ENCODE results near the gene CCZ1B. TPM values are rescaled to one million over a fixed set of nuclear protein-coding genes. Genes with fewer than 3 reads are reported as not detected.
"Not testable (repeated sequence)": the region's sequence is repeated elsewhere in the genome, so short reads cannot be mapped to it uniquely, and the experiment has no call there.

CCZ1B gene
- total and polyA plus RNA-seq, 2 of the 8 experiments (the other 6 are each of a cell fraction or from before 2014, with no cell fraction given), result 18.0 to 55.2 TPM

DNA sequence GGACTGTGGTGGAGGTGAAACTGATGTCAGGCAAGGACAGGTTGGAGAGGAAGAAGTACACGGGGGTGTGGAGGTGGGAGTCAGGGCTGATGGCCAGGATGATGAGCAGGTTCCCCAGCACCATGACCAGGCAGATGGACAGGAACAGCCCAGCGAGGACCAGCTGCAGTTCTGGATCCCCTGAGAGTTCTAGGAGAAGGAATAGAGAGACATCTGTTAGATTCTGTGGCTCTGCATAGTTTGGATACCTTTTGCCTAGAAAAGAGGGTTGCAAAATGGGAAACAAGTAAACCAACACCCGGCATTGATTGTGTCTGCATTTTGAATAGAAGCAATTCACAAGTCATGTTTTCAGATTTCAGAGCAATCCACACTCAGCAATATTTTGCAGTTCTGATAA lies 9.4 kb upstream of the CCZ1B start:
- H3K4me2 ChIP-seq (ENCODE audit: insufficient read depth in 1 of 2, low read depth in 2 of 2, low read length in 2 of 2); H3K4me1 ChIP-seq (replicated peaks in 1 of 4; ENCODE audit: control insufficient read depth in 3 of 4, insufficient read depth in 4 of 4, low read length in 3 of 4); H2BK15ac ChIP-seq (ENCODE audit: low read length); H2AFZ ChIP-seq (ENCODE audit: low read length); H3K23me2 ChIP-seq (ENCODE audit: low read depth, low read length); H4K8ac ChIP-seq (ENCODE audit: extremely low read depth, insufficient read depth, low read length); H3K9ac ChIP-seq (replicated peaks in 1 of 4; ENCODE audit: extremely low read depth in 1 of 4, low read depth in 3 of 4, low read length in 3 of 4); CTCF ChIA-PET (ENCODE audit: partially characterized antibody); H4K5ac ChIP-seq (ENCODE audit: insufficient read length, low read depth, low read length); H2BK120ac ChIP-seq (replicated peaks; ENCODE audit: low read depth, low read length); H4K91ac ChIP-seq (replicated peaks; ENCODE audit: insufficient read length, low read length); H3K4ac ChIP-seq (replicated peaks; ENCODE audit: insufficient read length, low read depth, low read length); H3K4me3 ChIP-seq (ENCODE audit: extremely low read depth in 1 of 4, insufficient read depth in 2 of 4, low read depth in 3 of 4, low read length in 4 of 4); DNase-seq (ENCODE audit: low read depth in 1 of 2, low spot score in 2 of 2); H3K9me3 ChIP-seq (ENCODE audit: insufficient read depth in 2 of 2, low read depth in 1 of 2, low read length in 1 of 2); FAIRE-seq; H3K18ac ChIP-seq (ENCODE audit: extremely low read depth, low read length); H2AK5ac ChIP-seq (ENCODE audit: low read depth, low read length); H3K79me2 ChIP-seq (ENCODE audit: control insufficient read depth in 1 of 2, insufficient read depth in 2 of 2, low read length in 2 of 2); H2BK5ac ChIP-seq (ENCODE audit: low read depth, low read length); POLR2A ChIA-PET (ENCODE audit: partially characterized antibody); H3K27me3 ChIP-seq (replicated peaks in 1 of 4; ENCODE audit: control insufficient read depth in 3 of 4, extremely low read depth in 1 of 4, insufficient read depth in 3 of 4, low read length in 3 of 4); H3K14ac ChIP-seq (ENCODE audit: insufficient read length); H3K56ac ChIP-seq (replicated peaks; ENCODE audit: insufficient read length, low read depth, low read length); H3K79me1 ChIP-seq (ENCODE audit: low read depth, low read length); H4K20me1 ChIP-seq (replicated peaks in 1 of 2; ENCODE audit: control insufficient read depth in 1 of 2, insufficient read depth in 2 of 2, low read length in 2 of 2); H2BK12ac ChIP-seq (ENCODE audit: low read depth, low read length); H2BK20ac ChIP-seq (ENCODE audit: low read length); H3K27ac ChIP-seq (ENCODE audit: low read depth, low read length); H3K36me3 ChIP-seq (ENCODE audit: control insufficient read depth in 2 of 4, insufficient read depth in 4 of 4, low read length in 3 of 4); H3K23ac ChIP-seq (ENCODE audit: insufficient read length): not testable (repeated sequence)
- 89% methylated on average over 2 of the region's 3 CpGs; no CpG with 5 or more reads in 1 of the 2 experiments for WGBS, 2 experiments (ENCODE audit: extremely low coverage in 1 of 2, insufficient coverage in 1 of 2, insufficient read length in 1 of 2, insufficient replicate concordance in 2 of 2, low coverage in 1 of 2, low lambda C conversion rate in 2 of 2, missing lambda C conversion rate in 1 of 2)

All from H1 (cell line).